HG03442 (cell line): ENCODE data around the gene EPB41L1.

Experiments used
- ATAC-seq: cut with Tn5 transposase; IDR thresholded peaks from one replicate; pipeline ENCODE4 v1.9.1; 2021; ENCODE audit warnings: mild to moderate bottlenecking, moderate library complexity; ENCODE audit not compliant: unreplicated experiment

The EPB41L1 gene

GRCh38 chr20:36275011-36275410 lies 120.5 kb downstream of the EPB41L1 start:
- no peak for ATAC-seq

GRCh38 chr20:36275441-36276189 lies 121.1 kb downstream of the EPB41L1 start:
- ATAC-seq: no peak

- no peak for ATAC-seq
Observed at GRCh38 chr20:36277546-36277945, 123.0 kb downstream of the EPB41L1 start.

- no peak for ATAC-seq
Observed at GRCh38 chr20:36279362-36279761, 124.8 kb downstream of the EPB41L1 start.

- no peak for ATAC-seq
Observed at GRCh38 chr20:36279776-36280175, 125.2 kb downstream of the EPB41L1 start.

GRCh38 chr20:36281785-36282380 lies 127.3 kb downstream of the EPB41L1 start:
- no peak for ATAC-seq
